Neural progenitor cell (in vitro differentiated cells): ENCODE data around the gene VIM. TPM values are rescaled to one million over a fixed set of nuclear protein-coding genes. Genes with fewer than 3 reads are reported as not detected.
A peak's percentile ranks its signal among the peaks of the same experiment; 100 is the strongest.

ENCODE experiments used
- DNase-seq: peaks from one replicate; pipeline ENCODE4 v3.0.0-alpha.2; 2016; ENCODE audit warnings: low spot score
- H2AFZ ChIP-seq: fragments of 200-600 bp; sonication (generic); replicated peaks from 2 replicates; pipeline ENCODE4 v1.6.1; 2016; ENCODE audit warnings: antibody characterized with exemption
- H3F3A ChIP-seq: fragments of 200-600 bp; sonication (generic); 2 replicates; pipeline ENCODE4 v1.6.1; 2016; ENCODE audit warnings: antibody characterized with exemption, low read depth
- H3K27ac ChIP-seq: fragments of 200-600 bp; sonication (generic); 2 replicates; pipeline ENCODE4 v1.5.1; 2016; ENCODE audit warnings: mild to moderate bottlenecking
- H3K27me3 ChIP-seq: fragments of 200-600 bp; sonication (generic); 2 replicates; pipeline ENCODE4 v1.6.1; 2016; ENCODE audit warnings: mild to moderate bottlenecking, moderate library complexity
- H3K36me3 ChIP-seq: fragments of 200-600 bp; sonication (generic); 2 replicates; pipeline ENCODE4 v1.5.1; 2016
- H3K4me1 ChIP-seq: fragments of 200-600 bp; sonication (generic); 2 replicates; pipeline ENCODE4 v1.6.1; 2016; ENCODE audit warnings: mixed run types
- H3K4me2 ChIP-seq: fragments of 200-600 bp; sonication (generic); 2 replicates; pipeline ENCODE4 v1.6.1; 2016
- H3K4me3 ChIP-seq: fragments of 200-600 bp; sonication (generic); 2 replicates; pipeline ENCODE4 v1.5.1; 2016
- H3K79me2 ChIP-seq: fragments of 200-600 bp; sonication (generic); 2 replicates; pipeline ENCODE4 v1.6.1; 2016; ENCODE audit warnings: low read depth
- H3K9ac ChIP-seq: fragments of 200-600 bp; sonication (generic); 2 replicates; pipeline ENCODE4 v1.6.1; 2016
- H3K9me3 ChIP-seq: fragments of 200-600 bp; sonication (generic); 2 replicates; pipeline ENCODE4 v1.5.1; 2016; ENCODE audit warnings: low read depth
- H4K20me1 ChIP-seq: fragments of 200-600 bp; sonication (generic); 2 replicates; pipeline ENCODE4 v1.6.1; 2016; ENCODE audit warnings: low read depth
- H3K27ac Mint-ChIP-seq: 3 replicates; pipeline ENCODE4 v1.8.0; 2021; ENCODE audit warnings: mixed read lengths
- H3K27me3 Mint-ChIP-seq: 2 replicates; pipeline ENCODE4 v1.8.0; 2022; ENCODE audit warnings: low read depth, mild to moderate bottlenecking, inconsistent platforms, moderate library complexity, mixed read lengths; ENCODE audit not compliant: insufficient read depth
- H3K36me3 Mint-ChIP-seq: 3 replicates; pipeline ENCODE4 v1.8.0; 2021; ENCODE audit warnings: mixed read lengths
- H3K4me1 Mint-ChIP-seq: 3 replicates; pipeline ENCODE4 v1.8.0; 2021; ENCODE audit warnings: mixed read lengths
- H3K4me3 Mint-ChIP-seq: 3 replicates; pipeline ENCODE4 v1.8.0; 2021; ENCODE audit warnings: mild to moderate bottlenecking, moderate library complexity, mixed read lengths
- H3K9me3 Mint-ChIP-seq: 3 replicates; pipeline ENCODE4 v1.8.0; 2020; ENCODE audit warnings: mixed read lengths
- EZH2 ChIP-seq: fragments of 200-600 bp; sonication (generic); IDR thresholded peaks from 2 replicates; pipeline ENCODE4 v1.6.1; 2017; ENCODE audit warnings: antibody characterized with exemption, mild to moderate bottlenecking, moderate library complexity
- EZH2phosphoT487 ChIP-seq: fragments of 200-600 bp; sonication (generic); IDR thresholded peaks from 2 replicates; pipeline ENCODE4 v1.6.1; 2017; ENCODE audit warnings: antibody characterized with exemption
- total RNA-seq: library from RNA; depleted of rRNA; stranded (reverse); fragments of >200 nt; gene quantifications from 2 replicates; pipeline ENCODE4 v1.2.3, GENCODE V29; 2015; ENCODE audit warnings: low replicate concordance
- TF ChIP-seq, protein P1 (sequence below): fragments of 200-600 bp; sonication (generic); IDR thresholded peaks from 2 replicates; pipeline ENCODE4 v1.5.1; 2017; ENCODE audit warnings: antibody characterized with exemption, mild to moderate bottlenecking

VIM gene
- total RNA-seq, 1 donor from 2014 or later: 727 TPM

- Mint-ChIP-seq H3K4me3 (peak overlapping the region; percentile 62), H3K9me3 (no peaks in the 10 kb centered on the region), H3K36me3 (peaks cover 48% of the 10 kb centered on the region), H3K27ac (peak overlapping the region; percentile 78), H3K4me1 (peaks cover 54% of the 10 kb centered on the region), H3K27me3 (peaks cover 13% of the 10 kb centered on the region)
- Histone ChIP-seq H4K20me1 (peaks cover 38% of the 10 kb centered on the region), H3K9me3 (no peaks in the 10 kb centered on the region), H2AFZ (no peak overlapping the region), H3K9ac (no peak overlapping the region), H3K4me2 (no peak overlapping the region), H3K27ac (no peak overlapping the region), H3K79me2 (peaks cover 40% of the 10 kb centered on the region), H3K4me3 (no peak overlapping the region), H3F3A (peaks cover 52% of the 10 kb centered on the region), H3K27me3 (no peaks in the 10 kb centered on the region), H3K4me1 (peaks cover 11% of the 10 kb centered on the region), H3K36me3 (peaks cover 36% of the 10 kb centered on the region)
- DNase-seq: no peak
- no peak for TF ChIP-seq EZH2
- TF ChIP-seq, protein P1, sequence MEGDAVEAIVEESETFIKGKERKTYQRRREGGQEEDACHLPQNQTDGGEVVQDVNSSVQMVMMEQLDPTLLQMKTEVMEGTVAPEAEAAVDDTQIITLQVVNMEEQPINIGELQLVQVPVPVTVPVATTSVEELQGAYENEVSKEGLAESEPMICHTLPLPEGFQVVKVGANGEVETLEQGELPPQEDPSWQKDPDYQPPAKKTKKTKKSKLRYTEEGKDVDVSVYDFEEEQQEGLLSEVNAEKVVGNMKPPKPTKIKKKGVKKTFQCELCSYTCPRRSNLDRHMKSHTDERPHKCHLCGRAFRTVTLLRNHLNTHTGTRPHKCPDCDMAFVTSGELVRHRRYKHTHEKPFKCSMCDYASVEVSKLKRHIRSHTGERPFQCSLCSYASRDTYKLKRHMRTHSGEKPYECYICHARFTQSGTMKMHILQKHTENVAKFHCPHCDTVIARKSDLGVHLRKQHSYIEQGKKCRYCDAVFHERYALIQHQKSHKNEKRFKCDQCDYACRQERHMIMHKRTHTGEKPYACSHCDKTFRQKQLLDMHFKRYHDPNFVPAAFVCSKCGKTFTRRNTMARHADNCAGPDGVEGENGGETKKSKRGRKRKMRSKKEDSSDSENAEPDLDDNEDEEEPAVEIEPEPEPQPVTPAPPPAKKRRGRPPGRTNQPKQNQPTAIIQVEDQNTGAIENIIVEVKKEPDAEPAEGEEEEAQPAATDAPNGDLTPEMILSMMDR: no peak
These were observed 5.4 kb downstream of the VIM start for GRCh38 chr10:17233286-17233991.

GRCh38 chr10:17234431-17234945 is 6.4 kb downstream of the VIM start:
- Histone ChIP-seq H3K4me2 (no peak overlapping the region), H3K27ac (no peak overlapping the region), H3K9me3 (no peaks in the 10 kb centered on the region), H3K27me3 (no peaks in the 10 kb centered on the region), H3K9ac (no peak overlapping the region), H2AFZ (no peak overlapping the region), H3K36me3 (peaks cover 36% of the 10 kb centered on the region), H3K4me3 (no peak overlapping the region), H3F3A (peaks cover 50% of the 10 kb centered on the region), H3K4me1 (peaks cover 11% of the 10 kb centered on the region), H3K79me2 (peaks cover 36% of the 10 kb centered on the region), H4K20me1 (peaks cover 37% of the 10 kb centered on the region)
- H3K27ac Mint-ChIP-seq: peak overlapping the region; percentile 14
- peaks cover 48% of the 10 kb centered on the region for H3K36me3 Mint-ChIP-seq
- no peaks in the 10 kb centered on the region for H3K9me3 Mint-ChIP-seq
- H3K4me3 Mint-ChIP-seq: peak overlapping the region; percentile 69
- TF ChIP-seq EZH2: no peak
- no peak for TF ChIP-seq EZH2phosphoT487
- TF ChIP-seq, protein P1: no peak
- DNase-seq: no peak
- peaks cover 62% of the 10 kb centered on the region for H3K4me1 Mint-ChIP-seq
- H3K27me3 Mint-ChIP-seq: peaks cover 10% of the 10 kb centered on the region

DNA sequence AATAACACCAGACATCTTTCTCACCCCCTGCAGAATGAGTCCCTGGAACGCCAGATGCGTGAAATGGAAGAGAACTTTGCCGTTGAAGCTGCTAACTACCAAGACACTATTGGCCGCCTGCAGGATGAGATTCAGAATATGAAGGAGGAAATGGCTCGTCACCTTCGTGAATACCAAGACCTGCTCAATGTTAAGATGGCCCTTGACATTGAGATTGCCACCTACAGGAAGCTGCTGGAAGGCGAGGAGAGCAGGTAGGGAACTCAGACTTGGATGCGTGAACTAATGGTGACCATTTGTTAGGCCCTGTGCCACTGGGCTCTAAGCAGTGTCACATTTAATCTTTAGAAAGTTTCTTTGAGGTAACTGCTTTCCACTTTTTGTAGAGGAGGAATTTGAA is 7.1 kb downstream of the VIM start:
- peaks cover 44% of the 10 kb centered on the region for H3F3A ChIP-seq
- Mint-ChIP-seq H3K27ac (no peak overlapping the region), H3K4me3 (peak overlapping the region; percentile 60), H3K9me3 (no peaks in the 10 kb centered on the region), H3K4me1 (peaks cover 67% of the 10 kb centered on the region), H3K27me3 (peaks cover 9% of the 10 kb centered on the region), H3K36me3 (peaks cover 47% of the 10 kb centered on the region)
- H3K4me2 ChIP-seq: no peak overlapping the region
- no peaks in the 10 kb centered on the region for H3K27me3 ChIP-seq
- H3K9me3 ChIP-seq: no peaks in the 10 kb centered on the region
- TF ChIP-seq EZH2: no peak
- no peak for TF ChIP-seq EZH2phosphoT487
- TF ChIP-seq, protein P1: no peak
- H3K36me3 ChIP-seq: peaks cover 36% of the 10 kb centered on the region
- H3K4me1 ChIP-seq: peaks cover 11% of the 10 kb centered on the region
- peak; percentile 33 for DNase-seq
- no peak overlapping the region for H3K4me3 ChIP-seq
- no peak overlapping the region for H3K27ac ChIP-seq
- H3K9ac ChIP-seq: no peak overlapping the region
- H3K79me2 ChIP-seq: peaks cover 30% of the 10 kb centered on the region
- H2AFZ ChIP-seq: no peak overlapping the region
- H4K20me1 ChIP-seq: peaks cover 32% of the 10 kb centered on the region
